PC-9 (cell line): ENCODE results near the gene PLXNC1. TPM values are rescaled to one million over a fixed set of nuclear protein-coding genes. Genes with fewer than 3 reads are reported as not detected.

Experiments
- BruUV-seq: library from RNA; stranded (reverse); fragments of 400-500 nt; replicated peaks from 2 replicates; lab custom pipeline; 2021; lab: Mats Ljungman, UMichigan
- CTCF ChIA-PET: fragments of 300-600 bp; sonication (Branson Sonifier 250); formaldehyde crosslinking; loops from one replicate; lab custom pipeline; 2022; ENCODE audit warnings: antibody characterized with exemption; lab: Charles Lee
- POLR2A ChIA-PET: fragments of 300-600 bp; sonication (Branson Sonifier 250); formaldehyde crosslinking; loops from one replicate; lab custom pipeline; 2022; ENCODE audit warnings: antibody characterized with exemption; ENCODE audit not compliant: unreplicated experiment; lab: Charles Lee
- DNase-seq, 2 experiments: peaks; one replicate each; pipeline versions ENCODE4 v3.0.0 to v3.0.0-alpha.2; 2015 to 2022; ENCODE audit warnings: mixed read lengths in 1 of 2
- H2AFZ ChIP-seq: fragments of 200-600 bp; sonication (generic); 2 replicates; pipeline ENCODE4 v1.8.1; 2017; ENCODE audit warnings: antibody characterized with exemption
- H3F3A ChIP-seq: fragments of 200-600 bp; sonication (generic); 2 replicates; pipeline ENCODE4 v1.8.1; 2017; ENCODE audit warnings: antibody characterized with exemption, mild to moderate bottlenecking, low read depth; ENCODE audit not compliant: insufficient read depth
- H3K27ac ChIP-seq: fragments of 200-600 bp; sonication (generic); 2 replicates; pipeline ENCODE4 v1.6.1; 2016; ENCODE audit warnings: mixed run types
- H3K27me3 ChIP-seq: fragments of 200-600 bp; sonication (generic); 2 replicates; pipeline ENCODE4 v1.6.1; 2016; ENCODE audit warnings: low read depth, mixed run types; ENCODE audit not compliant: insufficient read depth
- H3K36me3 ChIP-seq: fragments of 200-600 bp; sonication (generic); 2 replicates; pipeline ENCODE4 v1.6.1; 2016; ENCODE audit warnings: low read depth, mixed run types
- H3K4me1 ChIP-seq: fragments of 200-600 bp; sonication (generic); replicated peaks from 2 replicates; pipeline ENCODE4 v1.6.1; 2016; ENCODE audit warnings: mixed run types; ENCODE audit not compliant: insufficient read depth
- H3K4me2 ChIP-seq: fragments of 200-600 bp; sonication (generic); 2 replicates; pipeline ENCODE4 v1.6.1; 2017; ENCODE audit warnings: mixed run types
- H3K4me3 ChIP-seq: fragments of 200-600 bp; sonication (generic); 2 replicates; pipeline ENCODE4 v1.6.1; 2016; ENCODE audit warnings: mixed run types
- H3K79me2 ChIP-seq: fragments of 200-600 bp; sonication (generic); 2 replicates; pipeline ENCODE4 v1.6.1; 2017; ENCODE audit warnings: low read depth, mixed run types
- H3K9me2 ChIP-seq: fragments of 200-600 bp; sonication (generic); 2 replicates; pipeline ENCODE4 v1.8.1; 2017; ENCODE audit warnings: mild to moderate bottlenecking; ENCODE audit not compliant: insufficient read depth
- H3K9me3 ChIP-seq: fragments of 200-600 bp; sonication (generic); 2 replicates; pipeline ENCODE4 v1.8.1; 2016; ENCODE audit warnings: low read depth; ENCODE audit not compliant: insufficient read depth
- H4K20me1 ChIP-seq: fragments of 200-600 bp; sonication (generic); 2 replicates; pipeline ENCODE4 v1.8.1; 2017; ENCODE audit not compliant: insufficient read depth
- EZH2 ChIP-seq: fragments of 200-600 bp; sonication (generic); IDR thresholded peaks from 2 replicates; pipeline ENCODE4 v1.8.0; 2017; ENCODE audit warnings: antibody characterized with exemption, low read depth
- intact Hi-C: fragments of 100-400 bp; cut with micrococcal nuclease; formaldehyde crosslinking; loops from one replicate; pipeline ENCODE4 v1.10.0; 2022; ENCODE audit not compliant: unreplicated experiment
- total RNA-seq: library from RNA; stranded (reverse); gene quantifications from 2 replicates; pipeline ENCODE4 v1.2.3, GENCODE V29; 2021
- TF ChIP-seq, protein P1 (sequence below): fragments of 200-600 bp; sonication (generic); conservative IDR thresholded peaks from 2 replicates; pipeline ENCODE4 v1.6.1; 2017; ENCODE audit warnings: mixed run types, antibody characterized with exemption, mild to moderate bottlenecking, moderate library complexity

The PLXNC1 gene
- total RNA-seq, 1 experiment from 2014 or later: 2.3 TPM

DNA sequence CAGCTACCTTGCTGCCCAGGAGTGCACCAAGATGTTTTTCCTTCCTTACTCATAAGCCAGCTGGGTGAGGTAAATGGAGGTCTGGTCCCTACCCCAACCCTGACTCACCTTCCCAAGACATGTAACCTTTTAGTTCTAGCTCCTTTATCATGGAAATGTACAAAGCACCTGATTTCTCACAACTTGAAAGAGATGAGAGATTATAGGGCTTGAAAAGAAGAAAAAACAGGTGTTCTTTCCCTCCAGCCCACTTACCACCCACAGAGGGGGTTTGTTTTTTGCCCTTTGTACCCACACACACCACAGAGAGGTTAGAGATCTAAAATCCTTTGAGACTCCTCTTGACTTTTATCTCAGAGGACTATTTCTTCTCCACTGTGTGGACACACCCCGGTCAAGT lies 21.1 kb downstream of the PLXNC1 start:
- no peak for DNase-seq
- Histone ChIP-seq H3K4me2 (no peak overlapping the region), H3K36me3 (no peaks in the 10 kb centered on the region), H3K9me3 (no peaks in the 10 kb centered on the region), H3K4me3 (no peak overlapping the region), H3K4me1 (0 out of 2 replicates have a peak, but pooled peaks cover 4% of the 10 kb centered on the region), H3K27ac (no peak overlapping the region), H3K27me3 (peaks cover 70% of the 10 kb centered on the region), H3K79me2 (no peaks in the 10 kb centered on the region), H3K9me2 (no peaks in the 10 kb centered on the region), H4K20me1 (no peaks in the 10 kb centered on the region), H3F3A (no peaks in the 10 kb centered on the region), H2AFZ (no peak overlapping the region)
- no TSS peak for BruUV-seq
- no peak for TF ChIP-seq EZH2
- POLR2A ChIA-PET: no interaction called here
- intact Hi-C loops: no loop called here
- CTCF ChIA-PET: no interaction called here

DNA sequence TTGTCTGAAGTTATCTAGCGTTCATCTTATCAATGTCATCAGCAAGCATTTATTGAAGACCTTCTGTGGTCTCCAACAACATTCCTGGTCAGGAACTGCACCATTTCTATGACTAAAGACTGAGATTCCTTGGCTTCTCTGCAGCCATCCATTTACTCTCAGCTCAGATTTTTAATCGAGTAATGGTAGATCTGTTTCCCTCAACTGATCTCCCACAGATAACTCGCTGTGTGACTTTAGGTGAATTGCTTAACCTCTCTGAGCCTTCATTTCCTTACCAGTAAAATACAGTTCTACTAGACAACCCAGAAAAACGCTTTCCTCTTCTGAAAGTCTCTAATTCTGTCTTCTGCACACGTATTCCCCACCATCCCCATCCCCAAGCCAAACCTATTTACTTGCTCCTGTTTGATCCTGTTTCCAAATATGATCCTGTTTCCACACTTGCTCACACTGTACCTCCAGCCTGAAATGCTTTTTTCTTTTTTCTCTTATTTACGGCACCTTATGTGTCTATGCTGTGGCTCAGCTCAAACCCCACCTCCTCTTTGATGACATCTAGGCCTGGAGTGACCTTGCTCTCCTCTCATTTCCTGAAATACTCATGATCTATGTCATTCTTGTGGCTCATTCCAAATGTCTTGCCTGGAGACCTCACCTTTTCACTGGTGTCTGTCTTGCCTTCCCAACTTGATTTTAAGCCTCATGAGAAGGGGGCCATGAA lies 21.8 kb downstream of the PLXNC1 start:
- H3K36me3 ChIP-seq: no peaks in the 10 kb centered on the region
- no peaks in the 10 kb centered on the region for H4K20me1 ChIP-seq
- H2AFZ ChIP-seq: no peak overlapping the region
- intact Hi-C loops: no loop called here
- no peak for TF ChIP-seq EZH2
- TF ChIP-seq, protein P1, sequence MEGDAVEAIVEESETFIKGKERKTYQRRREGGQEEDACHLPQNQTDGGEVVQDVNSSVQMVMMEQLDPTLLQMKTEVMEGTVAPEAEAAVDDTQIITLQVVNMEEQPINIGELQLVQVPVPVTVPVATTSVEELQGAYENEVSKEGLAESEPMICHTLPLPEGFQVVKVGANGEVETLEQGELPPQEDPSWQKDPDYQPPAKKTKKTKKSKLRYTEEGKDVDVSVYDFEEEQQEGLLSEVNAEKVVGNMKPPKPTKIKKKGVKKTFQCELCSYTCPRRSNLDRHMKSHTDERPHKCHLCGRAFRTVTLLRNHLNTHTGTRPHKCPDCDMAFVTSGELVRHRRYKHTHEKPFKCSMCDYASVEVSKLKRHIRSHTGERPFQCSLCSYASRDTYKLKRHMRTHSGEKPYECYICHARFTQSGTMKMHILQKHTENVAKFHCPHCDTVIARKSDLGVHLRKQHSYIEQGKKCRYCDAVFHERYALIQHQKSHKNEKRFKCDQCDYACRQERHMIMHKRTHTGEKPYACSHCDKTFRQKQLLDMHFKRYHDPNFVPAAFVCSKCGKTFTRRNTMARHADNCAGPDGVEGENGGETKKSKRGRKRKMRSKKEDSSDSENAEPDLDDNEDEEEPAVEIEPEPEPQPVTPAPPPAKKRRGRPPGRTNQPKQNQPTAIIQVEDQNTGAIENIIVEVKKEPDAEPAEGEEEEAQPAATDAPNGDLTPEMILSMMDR: no peak
- no TSS peak for BruUV-seq
- H3K27ac ChIP-seq: no peak overlapping the region
- H3F3A ChIP-seq: no peaks in the 10 kb centered on the region
- H3K4me3 ChIP-seq: no peak overlapping the region
- H3K79me2 ChIP-seq: no peaks in the 10 kb centered on the region
- H3K4me2 ChIP-seq: no peak overlapping the region
- H3K4me1 ChIP-seq: 0 out of 2 replicates have a peak, but pooled peaks cover 4% of the 10 kb centered on the region
- POLR2A ChIA-PET: no interaction called here
- no peaks in the 10 kb centered on the region for H3K9me2 ChIP-seq
- no peak for DNase-seq
- peaks cover 64% of the 10 kb centered on the region for H3K27me3 ChIP-seq
- no peaks in the 10 kb centered on the region for H3K9me3 ChIP-seq
- CTCF ChIA-PET: no interaction called here

DNA sequence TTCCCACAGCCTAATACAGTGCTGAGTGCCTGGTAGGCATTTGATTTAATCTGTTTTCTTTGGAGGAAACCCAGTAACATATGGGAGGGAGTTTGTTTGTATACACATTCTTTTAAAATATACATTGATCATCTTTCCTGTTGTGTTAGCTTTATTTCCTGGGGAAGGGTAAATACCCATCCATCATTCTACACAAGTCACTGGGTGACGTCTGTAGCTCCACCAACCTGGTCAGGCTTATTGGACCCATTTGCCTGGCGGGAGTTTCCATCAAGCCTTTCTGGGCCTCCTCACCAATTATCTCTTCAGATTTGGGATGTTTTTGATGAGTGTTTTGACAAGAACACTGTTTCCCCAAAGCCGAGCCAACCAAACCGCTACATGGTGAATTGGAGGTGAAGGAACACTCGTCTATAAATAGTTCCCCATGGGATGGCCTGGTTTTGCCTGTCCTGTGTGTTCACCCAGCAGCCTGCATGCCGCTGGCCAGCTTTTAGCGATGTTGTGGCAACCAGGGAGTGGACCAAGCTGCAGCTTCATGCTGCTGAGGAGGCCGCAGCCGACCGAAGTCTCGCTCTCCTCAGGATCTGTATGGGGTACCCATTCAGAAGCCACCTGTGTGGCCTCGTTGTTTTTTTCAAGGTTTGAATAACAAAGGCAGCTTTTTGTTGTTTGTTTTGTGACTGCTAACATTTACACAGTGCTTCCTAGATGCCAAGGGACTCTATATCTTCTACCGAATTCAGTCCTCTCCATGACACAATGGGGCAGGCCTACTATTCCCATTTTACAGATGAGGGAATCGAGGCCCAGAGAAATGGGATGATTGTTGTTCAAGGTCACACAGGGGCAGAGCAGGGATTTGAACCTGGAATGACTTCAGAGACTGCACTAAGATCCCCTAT lies 22.6 kb downstream of the PLXNC1 start:
- DNase-seq: no peak
- no TSS peak for BruUV-seq
- Histone ChIP-seq H3K4me1 (0 out of 2 replicates have a peak, but pooled peaks cover 4% of the 10 kb centered on the region), H3K36me3 (no peaks in the 10 kb centered on the region), H3K9me3 (no peaks in the 10 kb centered on the region), H3K79me2 (no peaks in the 10 kb centered on the region), H3K4me2 (no peak overlapping the region), H3K4me3 (no peak overlapping the region), H2AFZ (no peak overlapping the region), H3F3A (no peaks in the 10 kb centered on the region), H3K27me3 (peaks cover 55% of the 10 kb centered on the region), H4K20me1 (no peaks in the 10 kb centered on the region), H3K9me2 (no peaks in the 10 kb centered on the region), H3K27ac (no peak overlapping the region)
- TF ChIP-seq, protein P1: no peak
- TF ChIP-seq EZH2: no peak
- intact Hi-C loops: no loop called here
- CTCF ChIA-PET: no interaction called here
- POLR2A ChIA-PET: no interaction called here
